GM12891 (cell line): ENCODE measurements around the gene CYP4F12.
"Not testable (repeated sequence)": the region's sequence is repeated elsewhere in the genome, so short reads cannot be mapped to it uniquely, and the experiment has no call there.

Experiments used
- DNase-seq: peaks from one replicate; pipeline ENCODE4 v3.0.0; 2011; ENCODE audit warnings: low spot score; ENCODE audit not compliant: insufficient read length
- FAIRE-seq: peaks from 2 replicates; lab custom pipeline; 2011; peaks lifted over from hg19 to GRCh38; lab: Jason Lieb, UNC
- PAX5 ChIP-seq: IDR thresholded peaks from 2 replicates; pipeline ENCODE4 v1.6.1; 2011; ENCODE audit warnings: low read length, moderate library complexity, mild to moderate bottlenecking; ENCODE audit not compliant: insufficient read depth, severe bottlenecking
- POLR2A ChIP-seq: IDR thresholded peaks from 2 replicates; pipeline ENCODE4 v1.6.1; 2011; ENCODE audit warnings: low read depth, low read length, control low read depth
- POLR2AphosphoS5 ChIP-seq: IDR thresholded peaks from 2 replicates; pipeline ENCODE4 v1.6.1; 2011; ENCODE audit warnings: low read depth, low read length, control low read depth
- POU2F2 ChIP-seq: IDR thresholded peaks from 2 replicates; pipeline ENCODE4 v1.6.1; 2011; ENCODE audit warnings: low read depth, mild to moderate bottlenecking, control low read depth, low read length, moderate library complexity
- SPI1 ChIP-seq: IDR thresholded peaks from 2 replicates; pipeline ENCODE4 v1.6.1; 2011; ENCODE audit warnings: low read depth, low read length, control low read depth
- TAF1 ChIP-seq: IDR thresholded peaks from 2 replicates; pipeline ENCODE4 v1.6.1; 2011; ENCODE audit warnings: low read depth, low read length, control low read depth

Gene CYP4F12

GRCh38 chr19:15649526-15649925 is 23.4 kb upstream of the CYP4F12 start:
- no peak for FAIRE-seq
- TF ChIP-seq POU2F2 (no peak), SPI1 (no peak), POLR2A (no peak), POLR2AphosphoS5 (no peak), PAX5 (no peak), TAF1 (no peak)

GRCh38 chr19:15650123-15650522 is 22.8 kb upstream of the CYP4F12 start:
- FAIRE-seq, DNase-seq: not testable (repeated sequence)

More at GRCh38 chr19:15649526-15649925, 23.4 kb upstream of the CYP4F12 start:
- no peak for DNase-seq

DNA sequence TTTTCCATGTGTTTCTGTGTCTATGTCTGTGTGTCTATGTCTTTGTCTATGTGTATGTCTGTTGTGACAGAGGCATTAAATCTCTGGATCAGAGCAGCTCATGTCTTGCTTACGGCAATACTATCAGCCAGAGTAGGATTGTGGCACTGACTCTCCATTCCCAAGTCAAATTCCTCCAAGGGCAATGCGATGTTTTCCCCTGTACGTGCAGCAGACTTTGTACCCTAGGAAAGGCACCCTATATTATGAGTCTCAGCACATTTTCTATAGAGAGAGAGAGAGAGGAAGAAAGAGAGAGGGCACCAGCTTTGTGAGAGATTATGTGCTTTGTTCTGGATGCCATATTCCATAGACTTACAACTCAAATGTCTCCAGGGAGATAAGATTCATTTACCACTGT is 21.1 kb upstream of the CYP4F12 start:
- no peak for FAIRE-seq
- no peak for TF ChIP-seq POU2F2
- no peak for TF ChIP-seq SPI1
- no peak for TF ChIP-seq PAX5
- no peak for TF ChIP-seq POLR2AphosphoS5
- no peak for TF ChIP-seq TAF1
- no peak for TF ChIP-seq POLR2A
- DNase-seq = no peak

DNA sequence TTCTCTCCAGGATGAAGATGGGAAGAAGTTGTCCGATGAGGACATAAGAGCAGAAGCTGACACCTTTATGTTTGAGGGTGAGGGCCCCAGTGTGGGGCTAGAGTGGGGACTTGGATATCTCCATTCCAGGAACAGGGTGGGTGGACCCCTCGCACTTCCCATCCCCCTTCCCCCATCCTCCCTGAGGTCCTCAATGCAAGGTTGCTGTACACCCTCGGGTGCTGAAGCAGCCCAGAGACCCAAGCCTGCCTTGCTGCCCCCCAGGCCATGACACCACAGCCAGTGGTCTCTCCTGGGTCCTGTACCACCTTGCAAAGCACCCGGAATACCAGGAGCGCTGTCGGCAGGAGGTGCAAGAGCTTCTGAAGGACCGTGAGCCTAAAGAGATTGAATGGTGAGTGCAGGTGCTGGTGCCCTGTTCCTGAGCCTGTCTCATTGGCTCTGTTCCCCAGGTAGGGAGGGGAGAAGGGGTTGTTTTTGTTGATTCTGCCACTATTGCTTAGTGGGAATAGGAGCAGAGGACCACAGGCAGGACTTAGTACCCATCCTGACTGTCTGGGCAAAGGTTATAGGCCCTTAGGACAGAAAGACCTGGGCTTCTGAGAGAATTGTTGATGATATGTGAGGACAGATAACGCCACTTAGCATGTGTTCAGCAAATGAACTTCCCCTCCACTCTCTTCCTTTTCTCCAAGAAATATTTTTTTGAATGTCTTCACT is 20.2 kb upstream of the CYP4F12 start:
- TF ChIP-seq POU2F2 (no peak), PAX5 (no peak)
- DNase-seq (no peak), FAIRE-seq (no peak)

- no peak for DNase-seq
- FAIRE-seq = no peak
- TF ChIP-seq PAX5 (no peak), POLR2AphosphoS5 (no peak), SPI1 (no peak), POLR2A (no peak), POU2F2 (no peak), TAF1 (no peak)
Measured at GRCh38 chr19:15656467-15656866, 16.4 kb upstream of the CYP4F12 start.

- FAIRE-seq = no peak
- TF ChIP-seq POU2F2 (no peak), POLR2AphosphoS5 (no peak), SPI1 (no peak), PAX5 (no peak), POLR2A (no peak), TAF1 (no peak)
- DNase-seq = no peak
Measured at GRCh38 chr19:15663247-15663646, 9.6 kb upstream of the CYP4F12 start.

DNA sequence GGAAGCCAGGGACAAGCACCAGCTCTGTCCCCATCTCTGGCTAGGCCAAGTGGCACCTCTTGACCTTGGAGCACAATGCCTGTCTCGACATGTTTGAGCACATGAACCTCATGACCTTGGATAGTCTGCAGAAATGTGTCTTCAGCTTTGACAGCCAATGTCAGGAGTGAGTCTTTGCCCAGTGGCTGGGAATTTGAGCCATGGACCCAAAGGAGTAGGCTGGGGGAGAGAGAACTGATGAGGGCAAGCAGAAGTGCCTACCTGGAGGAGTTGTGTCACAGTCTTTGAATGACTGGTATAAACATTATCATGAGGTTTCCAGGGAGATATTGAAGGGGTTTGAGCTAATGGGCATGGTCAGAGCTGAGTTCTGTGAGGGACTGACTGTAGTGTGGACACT is 6.7 kb upstream of the CYP4F12 start:
- no peak for TF ChIP-seq PAX5
- no peak for TF ChIP-seq POLR2A
- no peak for TF ChIP-seq POLR2AphosphoS5
- no peak for TF ChIP-seq TAF1
- no peak for TF ChIP-seq SPI1
- TF ChIP-seq POU2F2 = no peak
- FAIRE-seq (no peak), DNase-seq (no peak)

DNA sequence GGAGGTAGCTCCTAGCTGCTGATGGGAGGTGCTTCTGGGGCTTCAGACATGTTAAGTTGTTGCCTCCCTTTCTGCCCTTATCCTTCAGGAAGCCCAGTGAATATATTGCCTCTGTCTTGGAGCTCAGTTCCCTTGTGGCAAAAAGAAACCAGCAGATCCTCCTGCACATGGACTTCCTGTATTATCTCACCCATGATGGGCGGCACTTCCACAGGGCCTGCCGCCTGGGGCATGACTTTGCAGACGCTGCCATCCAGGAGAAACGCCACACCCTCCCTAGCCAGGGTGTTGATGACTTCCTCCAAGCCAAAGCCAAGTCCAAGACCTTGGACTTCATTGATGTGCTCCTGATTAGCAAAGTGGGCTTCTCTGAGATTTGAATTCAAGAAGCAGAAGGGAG is 6.0 kb upstream of the CYP4F12 start:
- DNase-seq = no peak
- FAIRE-seq = no peak
- TF ChIP-seq POLR2AphosphoS5 (no peak), PAX5 (no peak), SPI1 (no peak), POU2F2 (no peak)

DNA sequence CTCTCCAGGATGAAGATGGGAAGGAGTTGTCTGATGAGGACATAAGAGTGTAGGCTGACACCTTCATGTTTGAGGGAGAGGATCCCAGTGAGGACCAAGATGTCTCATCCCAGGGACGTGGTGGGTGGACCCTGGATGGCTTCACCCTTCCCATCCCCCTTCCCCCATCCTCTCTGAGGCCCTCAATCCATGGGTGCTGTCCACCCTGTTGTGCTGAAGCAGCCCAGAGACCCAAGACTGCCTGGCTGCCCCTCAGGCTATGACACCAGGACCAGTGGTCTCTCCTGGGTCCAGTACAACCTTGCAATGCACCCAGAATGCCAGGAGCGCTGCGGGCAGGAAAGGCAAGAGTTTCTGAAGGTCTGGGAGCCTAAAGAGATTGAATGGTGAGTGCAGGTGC is 3.4 kb upstream of the CYP4F12 start:
- TF ChIP-seq POU2F2 (no peak), TAF1 (no peak), SPI1 (no peak), PAX5 (no peak), POLR2AphosphoS5 (no peak), POLR2A (no peak)
- FAIRE-seq = no peak
- no peak for DNase-seq

DNA sequence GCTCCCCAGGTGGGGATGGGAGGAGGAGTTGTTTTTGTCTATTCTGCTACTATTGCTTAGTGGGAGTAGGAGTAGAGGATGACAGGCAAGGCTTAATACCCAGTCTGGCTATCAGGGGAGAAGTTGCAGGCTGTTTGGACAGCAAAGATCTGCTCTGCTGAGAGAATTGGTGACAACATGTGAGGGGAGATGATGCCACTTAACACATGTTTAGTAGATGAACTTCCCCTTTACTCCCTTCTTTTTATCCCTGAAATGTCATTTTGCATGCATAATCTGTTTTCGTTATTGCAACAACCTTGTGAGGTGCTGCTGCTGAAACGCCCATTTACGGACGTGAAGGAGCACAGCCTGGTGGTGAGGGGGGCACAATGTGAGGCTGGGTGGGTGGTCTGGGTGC is 3.0 kb upstream of the CYP4F12 start:
- DNase-seq (no peak), FAIRE-seq (no peak)
- TF ChIP-seq POU2F2 (no peak), SPI1 (no peak), TAF1 (no peak), PAX5 (no peak), POLR2A (no peak), POLR2AphosphoS5 (no peak)

DNA sequence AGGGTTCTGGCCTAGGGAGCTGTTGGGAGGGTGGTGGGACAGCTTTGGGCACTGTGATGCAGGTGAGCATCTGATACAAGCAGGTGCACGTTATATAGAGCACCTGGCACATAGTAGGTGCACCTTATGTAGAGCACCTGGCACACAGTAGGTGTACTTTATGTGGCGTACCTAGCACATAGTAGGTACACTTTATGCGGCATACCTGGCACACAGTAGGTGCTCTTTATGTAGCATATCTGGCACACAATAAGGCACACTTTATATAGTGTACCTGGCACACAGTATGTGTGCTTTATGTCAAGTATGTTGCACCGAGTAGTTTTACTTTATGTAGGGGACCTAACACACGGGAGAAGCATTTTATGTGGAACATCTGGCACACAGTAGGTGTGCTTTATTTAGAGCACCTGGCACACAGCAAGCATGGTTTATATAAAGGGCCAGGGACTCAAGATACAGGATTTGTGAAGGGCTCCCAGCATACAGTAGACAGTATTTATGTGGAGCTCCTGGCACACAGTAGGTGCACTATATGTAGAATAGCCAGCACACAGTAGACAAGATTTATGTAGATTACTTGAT is 1.6 kb upstream of the CYP4F12 start:
- FAIRE-seq (no peak), DNase-seq (no peak)
- TF ChIP-seq POLR2AphosphoS5 (no peak), PAX5 (no peak), TAF1 (no peak), POU2F2 (no peak), SPI1 (no peak), POLR2A (no peak)
